HG03565 (cell line): ENCODE data around the gene UGT1A6.

Experiments
- ATAC-seq: cut with Tn5 transposase; IDR thresholded peaks from one replicate; pipeline ENCODE4 v1.9.1; 2021; ENCODE audit warnings: mild to moderate bottlenecking, moderate library complexity; ENCODE audit not compliant: unreplicated experiment

Gene UGT1A6

GRCh38 chr2:233761040-233761769 lies 68.5 kb downstream of the UGT1A6 start:
- no peak for ATAC-seq

GRCh38 chr2:233764264-233764663 lies 71.6 kb downstream of the UGT1A6 start:
- no peak for ATAC-seq

GRCh38 chr2:233764761-233765160 lies 72.1 kb downstream of the UGT1A6 start:
- no peak for ATAC-seq

- no peak for ATAC-seq
These were observed 73.7 kb downstream of the UGT1A6 start for GRCh38 chr2:233766416-233766815.

GRCh38 chr2:233768076-233768475 lies 75.4 kb downstream of the UGT1A6 start:
- no peak for ATAC-seq

GRCh38 chr2:233769260-233769659 lies 76.6 kb downstream of the UGT1A6 start:
- no peak for ATAC-seq

- ATAC-seq = no peak
These were observed 79.5 kb downstream of the UGT1A6 start for GRCh38 chr2:233772153-233772552.

GRCh38 chr2:233772583-233772982 lies 79.9 kb downstream of the UGT1A6 start:
- ATAC-seq = no peak

GRCh38 chr2:233773854-233774253 lies 81.2 kb downstream of the UGT1A6 start:
- ATAC-seq = no peak

GRCh38 chr2:233775414-233775813 lies 82.7 kb downstream of the UGT1A6 start:
- no peak for ATAC-seq

GRCh38 chr2:233778030-233778429 lies 85.3 kb downstream of the UGT1A6 start, which contains the start of gene MROH2A:
Gene MROH2A, plus strand, starts transcription at chr2:233778330. Its CDS starts 1,029 bp downstream, at chr2:233779359.
- ATAC-seq = no peak

- no peak for ATAC-seq
These were observed 87.0 kb downstream of the UGT1A6 start for GRCh38 chr2:233779722-233780121.

GRCh38 chr2:233780771-233781170 lies 88.1 kb downstream of the UGT1A6 start:
- no peak for ATAC-seq

GRCh38 chr2:233789554-233789953 lies 96.9 kb downstream of the UGT1A6 start:
- ATAC-seq = no peak

GRCh38 chr2:233791151-233791882 lies 98.6 kb downstream of the UGT1A6 start:
- ATAC-seq = no peak

GRCh38 chr2:233791883-233792329 lies 99.2 kb downstream of the UGT1A6 start:
- no peak for ATAC-seq

- ATAC-seq = no peak
These were observed 100.0 kb downstream of the UGT1A6 start for GRCh38 chr2:233792720-233793119.

- no peak for ATAC-seq
These were observed 100.9 kb downstream of the UGT1A6 start for GRCh38 chr2:233793465-233794127.

- no peak for ATAC-seq
These were observed 101.5 kb downstream of the UGT1A6 start for GRCh38 chr2:233794128-233794658.

- no peak for ATAC-seq
These were observed 103.1 kb downstream of the UGT1A6 start for GRCh38 chr2:233795735-233796171.

GRCh38 chr2:233796254-233796653 lies 103.6 kb downstream of the UGT1A6 start:
- ATAC-seq = no peak
